ENCODE data around the gene UXS1. TPM values are rescaled to one million over a fixed set of nuclear protein-coding genes. Genes with fewer than 3 reads are reported as not detected.

Gene UXS1
- total RNA-seq, 4 donors from 2014 or later, result 8.0 to 46.9 (median 18.4) TPM

- TF ChIP-seq POLR2A (IDR thresholded peaks at IDR 0.05) (no peak), CTCF (IDR thresholded peaks at IDR 0.05 in 4 of 5, conservative IDR thresholded peaks at IDR 0.05 in 1 of 5) (no peak)
- H3K9me3 ChIP-seq, result no peaks in the 10 kb centered on the region
- intact Hi-C loops (cut with DNase I; ENCODE audit: low total_unique reads) (loop anchor here (10.0 kb wide), 1 partner anchor 861 kb away; the partner anchor contains the start of gene C2orf49), in situ Hi-C loops (cut with MboI; ENCODE audit: low sequenced_read_pairs in 4 of 4) (no loop called here)
- ATAC-seq (no peak), DNase-seq (no peak)
- H3K4me3 ChIP-seq, result no peak overlapping the region
- H3K27me3 ChIP-seq, result no peaks in the 10 kb centered on the region
- H3K36me3 ChIP-seq, result no peaks in the 10 kb centered on the region
- H3K27ac ChIP-seq, result no peak overlapping the region
- peaks cover 15 to 17% of the 10 kb centered on the region in 2 donors for H3K4me1 ChIP-seq
Observed at GRCh38 chr2:106195981-106196380, 1.9 kb upstream of the UXS1 start.

GRCh38 chr2:106195456-106195855, 1.4 kb upstream of the UXS1 start:
- H3K27me3 ChIP-seq, result no peaks in the 10 kb centered on the region
- TF ChIP-seq CTCF (IDR thresholded peaks at IDR 0.05 in 4 of 5, conservative IDR thresholded peaks at IDR 0.05 in 1 of 5), result no peak
- TF ChIP-seq POLR2A (IDR thresholded peaks at IDR 0.05), result no peak
- intact Hi-C loops (cut with DNase I; ENCODE audit: low total_unique reads) (loop anchor here (10.0 kb wide), 1 partner anchor 861 kb away; the partner anchor contains the start of gene C2orf49), in situ Hi-C loops (cut with MboI; ENCODE audit: low sequenced_read_pairs in 4 of 4) (no loop called here)
- H3K4me1 ChIP-seq, result peaks cover 15 to 17% of the 10 kb centered on the region in 2 donors
- H3K4me3 ChIP-seq, result no peak overlapping the region
- no peaks in the 10 kb centered on the region for H3K9me3 ChIP-seq
- ATAC-seq, result no peak
- no peak for DNase-seq
- no peaks in the 10 kb centered on the region for H3K36me3 ChIP-seq
- H3K27ac ChIP-seq, result no peak overlapping the region

GRCh38 chr2:106193690-106193976, 468 bp downstream of the UXS1 start:
- no peak for TF ChIP-seq CTCF (IDR thresholded peaks at IDR 0.05 in 4 of 5, conservative IDR thresholded peaks at IDR 0.05 in 1 of 5)
- TF ChIP-seq POLR2A (IDR thresholded peaks at IDR 0.05), result no peak
- in situ Hi-C loops (cut with MboI; ENCODE audit: low sequenced_read_pairs in 4 of 4), result no loop called here

GRCh38 chr2:106192752-106193689, 1.1 kb downstream of the UXS1 start:
- H3K4me1 ChIP-seq, result peaks cover 15 to 17% of the 10 kb centered on the region in 2 donors
- no peaks in the 10 kb centered on the region for H3K27me3 ChIP-seq
- DNase-seq (peak in 1 of 2 donors; percentile 36), ATAC-seq (peak; percentile 32 to 37)
- no peak for TF ChIP-seq CTCF (IDR thresholded peaks at IDR 0.05 in 4 of 5, conservative IDR thresholded peaks at IDR 0.05 in 1 of 5)
- TF ChIP-seq POLR2A (IDR thresholded peaks at IDR 0.05), result peak in 1 of 2 donors; percentile 38
- peak overlapping the region; percentile 82 to 91 (median 86) for H3K27ac ChIP-seq
- H3K9me3 ChIP-seq, result no peaks in the 10 kb centered on the region
- in situ Hi-C loops (cut with MboI; ENCODE audit: low sequenced_read_pairs in 4 of 4), result no loop called here
- intact Hi-C loops (cut with DNase I; ENCODE audit: low total_unique reads), result loop anchor here (5.0 to 10.0 kb wide), 3 partner anchors 76 to 858 kb away; partner anchors contain the start of gene C2orf49
- no peaks in the 10 kb centered on the region for H3K36me3 ChIP-seq
- H3K4me3 ChIP-seq, result peak overlapping the region; percentile 67 to 95 (median 78)

More at GRCh38 chr2:106193690-106193976, 468 bp downstream of the UXS1 start:
- Histone ChIP-seq H3K4me3 (peak overlapping the region; percentile 67 to 95 (median 78)), H3K27ac (peak overlapping the region; percentile 82 to 91 (median 86)), H3K36me3 (no peaks in the 10 kb centered on the region), H3K27me3 (no peaks in the 10 kb centered on the region), H3K4me1 (peaks cover 15 to 17% of the 10 kb centered on the region in 2 donors), H3K9me3 (no peaks in the 10 kb centered on the region)
- intact Hi-C loops (cut with DNase I; ENCODE audit: low total_unique reads), result loop anchor here (5.0 to 10.0 kb wide), 3 partner anchors 76 to 859 kb away; partner anchors contain the start of gene C2orf49
- DNase-seq (peak in 1 of 2 donors; percentile 15), ATAC-seq (peak; percentile 16 to 27)

Data from gastrocnemius medialis (tissue), 4 donors.